Memory B cell (primary cell): Measurements from ENCODE around the gene COX11.

ENCODE experiments used
- ATAC-seq: fragments of 150-1000 bp; cut with Tn5 transposase; 2 replicates; pipeline ENCODE4 v1.10.0; 2021; ENCODE audit warnings: low read depth, mild to moderate bottlenecking, moderate library complexity
- DNase-seq, 2 donors: peaks; one replicate each; pipeline ENCODE4 v3.0.0; 2022; ENCODE audit warnings: low spot score in 2 of 2
- H3K27ac Mint-ChIP-seq: one replicate; pipeline ENCODE4 v1.8.0; 2022; ENCODE audit warnings: mild to moderate bottlenecking, moderate library complexity, mixed read lengths
- H3K27me3 Mint-ChIP-seq: one replicate; pipeline ENCODE4 v1.8.0; 2022; ENCODE audit warnings: mixed read lengths
- H3K36me3 Mint-ChIP-seq: one replicate; pipeline ENCODE4 v1.8.0; 2022; ENCODE audit warnings: mild to moderate bottlenecking, mixed read lengths
- H3K4me1 Mint-ChIP-seq: one replicate; pipeline ENCODE4 v1.8.0; 2022; ENCODE audit warnings: mixed read lengths
- H3K4me3 Mint-ChIP-seq: one replicate; pipeline ENCODE4 v1.8.0; 2022; ENCODE audit warnings: mild to moderate bottlenecking, moderate library complexity, mixed read lengths
- H3K9me3 Mint-ChIP-seq: one replicate; pipeline ENCODE4 v1.8.0; 2022; ENCODE audit warnings: mixed read lengths

The COX11 gene

GRCh38 chr17:54976316-54976715, 7.9 kb upstream of the COX11 start:
- no peak overlapping the region for H3K27ac Mint-ChIP-seq
- peaks cover 1% of the 10 kb centered on the region for H3K9me3 Mint-ChIP-seq
- H3K4me1 Mint-ChIP-seq, result no peaks in the 10 kb centered on the region
- no peak overlapping the region for H3K4me3 Mint-ChIP-seq
- DNase-seq (no peak), ATAC-seq (no peak)
- peaks cover 2% of the 10 kb centered on the region for H3K36me3 Mint-ChIP-seq
- no peaks in the 10 kb centered on the region for H3K27me3 Mint-ChIP-seq

- peaks cover 1% of the 10 kb centered on the region for H3K9me3 Mint-ChIP-seq
- ATAC-seq (no peak), DNase-seq (no peak)
- H3K4me1 Mint-ChIP-seq, result no peaks in the 10 kb centered on the region
- no peak overlapping the region for H3K4me3 Mint-ChIP-seq
- peaks cover 2% of the 10 kb centered on the region for H3K36me3 Mint-ChIP-seq
- no peak overlapping the region for H3K27ac Mint-ChIP-seq
- no peaks in the 10 kb centered on the region for H3K27me3 Mint-ChIP-seq
Observed at GRCh38 chr17:54974759-54975158, 6.3 kb upstream of the COX11 start.

- ATAC-seq (no peak), DNase-seq (no peak)
- no peak overlapping the region for H3K27ac Mint-ChIP-seq
- H3K4me3 Mint-ChIP-seq, result no peak overlapping the region
- H3K4me1 Mint-ChIP-seq, result peaks cover 2% of the 10 kb centered on the region
- H3K27me3 Mint-ChIP-seq, result no peaks in the 10 kb centered on the region
- H3K9me3 Mint-ChIP-seq, result no peaks in the 10 kb centered on the region
- peaks cover 2% of the 10 kb centered on the region for H3K36me3 Mint-ChIP-seq
Observed at GRCh38 chr17:54972406-54973138, 4.1 kb upstream of the COX11 start.

GRCh38 chr17:54971901-54972300, 3.4 kb upstream of the COX11 start:
- peaks cover 2% of the 10 kb centered on the region for H3K36me3 Mint-ChIP-seq
- ATAC-seq, result no peak
- no peak overlapping the region for H3K4me3 Mint-ChIP-seq
- no peaks in the 10 kb centered on the region for H3K9me3 Mint-ChIP-seq
- no peak overlapping the region for H3K27ac Mint-ChIP-seq
- no peak for DNase-seq
- H3K27me3 Mint-ChIP-seq, result no peaks in the 10 kb centered on the region
- H3K4me1 Mint-ChIP-seq, result peaks cover 5% of the 10 kb centered on the region

GRCh38 chr17:54971147-54971546, 2.7 kb upstream of the COX11 start:
- Mint-ChIP-seq H3K27me3 (no peaks in the 10 kb centered on the region), H3K9me3 (no peaks in the 10 kb centered on the region), H3K4me1 (peaks cover 11% of the 10 kb centered on the region), H3K4me3 (no peak overlapping the region), H3K36me3 (peaks cover 2% of the 10 kb centered on the region), H3K27ac (no peak overlapping the region)
- DNase-seq (no peak), ATAC-seq (no peak)

GRCh38 chr17:54969658-54970572, 1.5 kb upstream of the COX11 start:
- Mint-ChIP-seq H3K4me3 (no peak overlapping the region), H3K4me1 (peaks cover 11% of the 10 kb centered on the region), H3K9me3 (no peaks in the 10 kb centered on the region), H3K27me3 (no peaks in the 10 kb centered on the region), H3K27ac (no peak overlapping the region), H3K36me3 (peaks cover 2% of the 10 kb centered on the region)
- DNase-seq (no peak), ATAC-seq (no peak)

- H3K4me1 Mint-ChIP-seq, result peaks cover 11% of the 10 kb centered on the region
- no peak for DNase-seq
- ATAC-seq, result peak; percentile 22
- H3K4me3 Mint-ChIP-seq, result no peak overlapping the region
- H3K27me3 Mint-ChIP-seq, result no peaks in the 10 kb centered on the region
- no peaks in the 10 kb centered on the region for H3K9me3 Mint-ChIP-seq
- H3K36me3 Mint-ChIP-seq, result peaks cover 2% of the 10 kb centered on the region
- no peak overlapping the region for H3K27ac Mint-ChIP-seq
Observed at GRCh38 chr17:54968988-54969332, 506 bp upstream of the COX11 start.

GRCh38 chr17:54967621-54968261, 713 bp downstream of the COX11 start:
- no peak for DNase-seq
- no peaks in the 10 kb centered on the region for H3K27me3 Mint-ChIP-seq
- ATAC-seq, result peak; percentile 14
- H3K36me3 Mint-ChIP-seq, result peaks cover 3% of the 10 kb centered on the region
- H3K4me3 Mint-ChIP-seq, result no peak overlapping the region
- H3K27ac Mint-ChIP-seq, result no peak overlapping the region
- no peaks in the 10 kb centered on the region for H3K9me3 Mint-ChIP-seq
- H3K4me1 Mint-ChIP-seq, result peaks cover 11% of the 10 kb centered on the region

GRCh38 chr17:54956791-54957190, 11.7 kb downstream of the COX11 start:
- no peaks in the 10 kb centered on the region for H3K27me3 Mint-ChIP-seq
- ATAC-seq (no peak), DNase-seq (no peak)
- H3K9me3 Mint-ChIP-seq, result no peaks in the 10 kb centered on the region
- peaks cover 25% of the 10 kb centered on the region for H3K36me3 Mint-ChIP-seq
- H3K4me3 Mint-ChIP-seq, result no peak overlapping the region
- no peak overlapping the region for H3K27ac Mint-ChIP-seq
- no peaks in the 10 kb centered on the region for H3K4me1 Mint-ChIP-seq

GRCh38 chr17:54951286-54951685, 17.2 kb downstream of the COX11 start:
- Mint-ChIP-seq H3K4me1 (no peaks in the 10 kb centered on the region), H3K36me3 (peaks cover 8% of the 10 kb centered on the region), H3K9me3 (no peaks in the 10 kb centered on the region), H3K27ac (no peak overlapping the region), H3K4me3 (no peak overlapping the region), H3K27me3 (peaks cover 5% of the 10 kb centered on the region)
- ATAC-seq (no peak), DNase-seq (no peak)

- H3K27me3 Mint-ChIP-seq, result peaks cover 5% of the 10 kb centered on the region
Observed at GRCh38 chr17:54950116-54950515, 18.3 kb downstream of the COX11 start.

GRCh38 chr17:54948380-54948779, 20.1 kb downstream of the COX11 start:
- ATAC-seq (no peak), DNase-seq (no peak)

More at GRCh38 chr17:54950116-54950515, 18.3 kb downstream of the COX11 start:
- Mint-ChIP-seq H3K27ac (no peak overlapping the region), H3K4me1 (no peaks in the 10 kb centered on the region), H3K9me3 (no peaks in the 10 kb centered on the region), H3K4me3 (no peak overlapping the region), H3K36me3 (peaks cover 8% of the 10 kb centered on the region)
- ATAC-seq (no peak), DNase-seq (no peak)

GRCh38 chr17:54947396-54947795, 21.1 kb downstream of the COX11 start:
- no peaks in the 10 kb centered on the region for H3K9me3 Mint-ChIP-seq
- H3K27ac Mint-ChIP-seq, result no peak overlapping the region
- H3K4me1 Mint-ChIP-seq, result no peaks in the 10 kb centered on the region
- DNase-seq, result no peak
- peaks cover 6% of the 10 kb centered on the region for H3K36me3 Mint-ChIP-seq
- H3K4me3 Mint-ChIP-seq, result no peak overlapping the region
- no peak for ATAC-seq
- H3K27me3 Mint-ChIP-seq, result peaks cover 5% of the 10 kb centered on the region

More at GRCh38 chr17:54948380-54948779, 20.1 kb downstream of the COX11 start:
- Mint-ChIP-seq H3K27me3 (peaks cover 5% of the 10 kb centered on the region), H3K36me3 (peaks cover 6% of the 10 kb centered on the region), H3K4me3 (no peak overlapping the region), H3K9me3 (no peaks in the 10 kb centered on the region), H3K27ac (no peak overlapping the region), H3K4me1 (no peaks in the 10 kb centered on the region)

GRCh38 chr17:54945671-54946070, 22.8 kb downstream of the COX11 start:
- H3K4me1 Mint-ChIP-seq, result no peaks in the 10 kb centered on the region
- no peak overlapping the region for H3K27ac Mint-ChIP-seq
- no peaks in the 10 kb centered on the region for H3K36me3 Mint-ChIP-seq
- DNase-seq (no peak), ATAC-seq (no peak)
- H3K27me3 Mint-ChIP-seq, result peaks cover 5% of the 10 kb centered on the region
- no peaks in the 10 kb centered on the region for H3K9me3 Mint-ChIP-seq
- H3K4me3 Mint-ChIP-seq, result no peak overlapping the region
